RWPE2 (cell line): ENCODE measurements around the gene TAS1R2.

Source experiments
- ATAC-seq: fragments of 200-7000 bp; cut with Tn5 transposase; 3 replicates; pipeline ENCODE4 v1.9.1; 2021; ENCODE audit warnings: low read depth
- DNase-seq: peaks from one replicate; pipeline ENCODE4 v3.0.0-alpha.2; 2020; ENCODE audit warnings: low spot score
- H3K27ac ChIP-seq: fragments of 450-650 bp; 2 replicates; pipeline ENCODE4 v1.5.1; 2017; ENCODE audit warnings: mild to moderate bottlenecking; ENCODE audit not compliant: poor library complexity, severe bottlenecking
- H3K27me3 ChIP-seq: fragments of 250-450 bp; sonication (Bioruptor Pico); 2 replicates; pipeline ENCODE4 v1.5.1; 2021; ENCODE audit warnings: mild to moderate bottlenecking, moderate library complexity; ENCODE audit not compliant: insufficient read depth, poor library complexity, severe bottlenecking
- H3K36me3 ChIP-seq: fragments of 250-450 bp; sonication (Bioruptor Pico); 2 replicates; pipeline ENCODE4 v1.5.1; 2020; ENCODE audit warnings: low read depth, mild to moderate bottlenecking, moderate library complexity
- H3K4me1 ChIP-seq: fragments of 250-450 bp; sonication (Bioruptor Pico); 2 replicates; pipeline ENCODE4 v1.5.1; 2021; ENCODE audit warnings: mild to moderate bottlenecking, moderate library complexity; ENCODE audit not compliant: insufficient read depth, poor library complexity, severe bottlenecking
- H3K4me3 ChIP-seq: fragments of 250-450 bp; sonication (Bioruptor Pico); 2 replicates; pipeline ENCODE4 v1.5.1; 2021; ENCODE audit warnings: mild to moderate bottlenecking, moderate library complexity; ENCODE audit not compliant: severe bottlenecking
- H3K9me3 ChIP-seq: fragments of 250-450 bp; sonication (Bioruptor Pico); 2 replicates; pipeline ENCODE4 v1.5.1; 2021; ENCODE audit warnings: mild to moderate bottlenecking, moderate library complexity; ENCODE audit not compliant: severe bottlenecking
- CTCF ChIP-seq: fragments of 450-650 bp; IDR thresholded peaks from one replicate; pipeline ENCODE4 v1.5.1; 2017; ENCODE audit warnings: mild to moderate bottlenecking, moderate library complexity; ENCODE audit not compliant: poor library complexity, severe bottlenecking

The TAS1R2 gene

GRCh38 chr1:18794561-18794960 lies 64.9 kb downstream of the TAS1R2 start:
- no peak for DNase-seq
- no peak for ATAC-seq

GRCh38 chr1:18794051-18794450 lies 65.4 kb downstream of the TAS1R2 start:
- Histone ChIP-seq H3K27ac (no peak overlapping the region), H3K27me3 (peaks cover 19% of the 10 kb centered on the region), H3K9me3 (no peaks in the 10 kb centered on the region), H3K4me1 (no peaks in the 10 kb centered on the region), H3K4me3 (no peak overlapping the region), H3K36me3 (no peaks in the 10 kb centered on the region)
- ATAC-seq (no peak), DNase-seq (no peak)
- no peak for TF ChIP-seq CTCF

More at GRCh38 chr1:18794561-18794960, 64.9 kb downstream of the TAS1R2 start:
- no peaks in the 10 kb centered on the region for H3K4me1 ChIP-seq
- TF ChIP-seq CTCF: no peak
- H3K27me3 ChIP-seq: peaks cover 16% of the 10 kb centered on the region
- H3K36me3 ChIP-seq: no peaks in the 10 kb centered on the region
- no peak overlapping the region for H3K4me3 ChIP-seq
- no peaks in the 10 kb centered on the region for H3K9me3 ChIP-seq
- H3K27ac ChIP-seq: no peak overlapping the region

- Histone ChIP-seq H3K4me3 (no peak overlapping the region), H3K27me3 (peaks cover 18% of the 10 kb centered on the region), H3K9me3 (no peaks in the 10 kb centered on the region), H3K36me3 (no peaks in the 10 kb centered on the region), H3K27ac (no peak overlapping the region), H3K4me1 (no peaks in the 10 kb centered on the region)
- no peak for TF ChIP-seq CTCF
- no peak for ATAC-seq
- DNase-seq: no peak
Observed at GRCh38 chr1:18793164-18793563, 66.3 kb downstream of the TAS1R2 start.

- H3K36me3 ChIP-seq: no peaks in the 10 kb centered on the region
- H3K27ac ChIP-seq: no peak overlapping the region
- no peak for TF ChIP-seq CTCF
- ATAC-seq (no peak), DNase-seq (no peak)
- peaks cover 16% of the 10 kb centered on the region for H3K27me3 ChIP-seq
- no peaks in the 10 kb centered on the region for H3K4me1 ChIP-seq
- no peak overlapping the region for H3K4me3 ChIP-seq
- no peaks in the 10 kb centered on the region for H3K9me3 ChIP-seq
Observed at GRCh38 chr1:18792747-18793146, 66.7 kb downstream of the TAS1R2 start.
